ENCODE data around the gene ANKRD66. TPM values are rescaled to one million over a fixed set of nuclear protein-coding genes. Genes with fewer than 3 reads are reported as not detected.

ANKRD66 gene
- total RNA-seq, 1 donor from 2014 or later, result not detected

- H3K36me3 Mint-ChIP-seq (ENCODE audit: unreplicated experiment), result no peaks in the 10 kb centered on the region
- TF ChIP-seq, protein P1, sequence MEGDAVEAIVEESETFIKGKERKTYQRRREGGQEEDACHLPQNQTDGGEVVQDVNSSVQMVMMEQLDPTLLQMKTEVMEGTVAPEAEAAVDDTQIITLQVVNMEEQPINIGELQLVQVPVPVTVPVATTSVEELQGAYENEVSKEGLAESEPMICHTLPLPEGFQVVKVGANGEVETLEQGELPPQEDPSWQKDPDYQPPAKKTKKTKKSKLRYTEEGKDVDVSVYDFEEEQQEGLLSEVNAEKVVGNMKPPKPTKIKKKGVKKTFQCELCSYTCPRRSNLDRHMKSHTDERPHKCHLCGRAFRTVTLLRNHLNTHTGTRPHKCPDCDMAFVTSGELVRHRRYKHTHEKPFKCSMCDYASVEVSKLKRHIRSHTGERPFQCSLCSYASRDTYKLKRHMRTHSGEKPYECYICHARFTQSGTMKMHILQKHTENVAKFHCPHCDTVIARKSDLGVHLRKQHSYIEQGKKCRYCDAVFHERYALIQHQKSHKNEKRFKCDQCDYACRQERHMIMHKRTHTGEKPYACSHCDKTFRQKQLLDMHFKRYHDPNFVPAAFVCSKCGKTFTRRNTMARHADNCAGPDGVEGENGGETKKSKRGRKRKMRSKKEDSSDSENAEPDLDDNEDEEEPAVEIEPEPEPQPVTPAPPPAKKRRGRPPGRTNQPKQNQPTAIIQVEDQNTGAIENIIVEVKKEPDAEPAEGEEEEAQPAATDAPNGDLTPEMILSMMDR (IDR thresholded peaks at IDR 0.05), result no peak
- DNase-seq (ENCODE audit: extremely low spot score, unreplicated experiment), result no peak
- no peak overlapping the region for H3K27ac Mint-ChIP-seq (ENCODE audit: unreplicated experiment)
- no peaks in the 10 kb centered on the region for H3K4me1 Mint-ChIP-seq (ENCODE audit: unreplicated experiment)
- H3K9me3 Mint-ChIP-seq (ENCODE audit: unreplicated experiment), result no peaks in the 10 kb centered on the region
- H3K4me3 Mint-ChIP-seq (ENCODE audit: unreplicated experiment), result no peak overlapping the region
- H3K27me3 Mint-ChIP-seq (ENCODE audit: unreplicated experiment), result peaks cover 16% of the 10 kb centered on the region
Observed at GRCh38 chr6:46715141-46715540, 31.6 kb upstream of the ANKRD66 start.

- Mint-ChIP-seq H3K27ac (ENCODE audit: unreplicated experiment) (no peak overlapping the region), H3K36me3 (ENCODE audit: unreplicated experiment) (no peaks in the 10 kb centered on the region), H3K4me3 (ENCODE audit: unreplicated experiment) (no peak overlapping the region), H3K4me1 (ENCODE audit: unreplicated experiment) (no peaks in the 10 kb centered on the region), H3K9me3 (ENCODE audit: unreplicated experiment) (no peaks in the 10 kb centered on the region), H3K27me3 (ENCODE audit: unreplicated experiment) (peaks cover 25% of the 10 kb centered on the region)
- TF ChIP-seq, protein P1 (IDR thresholded peaks at IDR 0.05), result no peak
- DNase-seq (ENCODE audit: extremely low spot score, unreplicated experiment), result no peak
Observed at GRCh38 chr6:46719099-46719498, 27.6 kb upstream of the ANKRD66 start.

GRCh38 chr6:46720401-46720800 is 26.3 kb upstream of the ANKRD66 start:
- Mint-ChIP-seq H3K4me3 (ENCODE audit: unreplicated experiment) (no peak overlapping the region), H3K27me3 (ENCODE audit: unreplicated experiment) (peaks cover 33% of the 10 kb centered on the region), H3K27ac (ENCODE audit: unreplicated experiment) (no peak overlapping the region), H3K9me3 (ENCODE audit: unreplicated experiment) (no peaks in the 10 kb centered on the region), H3K4me1 (ENCODE audit: unreplicated experiment) (no peaks in the 10 kb centered on the region), H3K36me3 (ENCODE audit: unreplicated experiment) (no peaks in the 10 kb centered on the region)
- TF ChIP-seq, protein P1 (IDR thresholded peaks at IDR 0.05), result no peak
- no peak for DNase-seq (ENCODE audit: extremely low spot score, unreplicated experiment)

GRCh38 chr6:46729787-46730326 is 16.9 kb upstream of the ANKRD66 start:
- no peak overlapping the region for H3K4me3 Mint-ChIP-seq (ENCODE audit: unreplicated experiment)
- TF ChIP-seq, protein P1 (IDR thresholded peaks at IDR 0.05), result no peak
- peaks cover 7% of the 10 kb centered on the region for H3K4me1 Mint-ChIP-seq (ENCODE audit: unreplicated experiment)
- no peaks in the 10 kb centered on the region for H3K36me3 Mint-ChIP-seq (ENCODE audit: unreplicated experiment)
- no peak overlapping the region for H3K27ac Mint-ChIP-seq (ENCODE audit: unreplicated experiment)
- H3K9me3 Mint-ChIP-seq (ENCODE audit: unreplicated experiment), result no peaks in the 10 kb centered on the region
- peaks cover 72% of the 10 kb centered on the region for H3K27me3 Mint-ChIP-seq (ENCODE audit: unreplicated experiment)
- DNase-seq (ENCODE audit: extremely low spot score, unreplicated experiment), result no peak

DNA sequence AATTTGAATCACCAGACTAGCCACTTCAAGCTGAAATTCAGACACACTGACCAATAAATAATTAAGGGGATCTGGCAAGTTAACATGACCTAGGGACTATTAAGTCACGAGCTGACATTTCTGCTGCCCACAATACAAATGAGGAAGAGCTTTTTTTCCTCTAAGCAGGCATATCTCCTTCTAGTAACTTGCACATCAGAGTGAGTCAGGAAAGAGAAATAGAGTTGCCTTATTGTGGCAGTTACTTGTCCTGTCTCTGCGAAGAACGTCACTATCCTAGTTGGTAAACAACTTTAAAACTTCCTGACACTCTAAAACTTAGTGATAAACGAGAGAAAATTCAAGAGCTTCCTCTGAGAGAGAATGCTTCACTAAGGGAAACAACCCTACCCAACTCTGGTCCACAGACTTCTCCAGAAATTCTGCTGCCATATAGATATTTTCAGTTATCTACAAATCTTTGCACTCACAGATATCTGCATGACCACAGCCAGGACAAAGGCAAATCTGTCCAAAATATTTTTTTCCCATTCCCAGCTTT is 15.7 kb upstream of the ANKRD66 start:
- Mint-ChIP-seq H3K4me3 (ENCODE audit: unreplicated experiment) (no peak overlapping the region), H3K4me1 (ENCODE audit: unreplicated experiment) (peaks cover 10% of the 10 kb centered on the region), H3K27me3 (ENCODE audit: unreplicated experiment) (peaks cover 74% of the 10 kb centered on the region), H3K9me3 (ENCODE audit: unreplicated experiment) (no peaks in the 10 kb centered on the region), H3K36me3 (ENCODE audit: unreplicated experiment) (no peaks in the 10 kb centered on the region), H3K27ac (ENCODE audit: unreplicated experiment) (no peak overlapping the region)
- TF ChIP-seq, protein P1 (IDR thresholded peaks at IDR 0.05), result no peak
- DNase-seq (ENCODE audit: extremely low spot score, unreplicated experiment), result no peak
